ENCODE results near the gene CCDC149. TPM values are rescaled to one million over a fixed set of nuclear protein-coding genes. Genes with fewer than 3 reads are reported as not detected.

The CCDC149 gene
- total RNA-seq, 4 donors from 2014 or later = 11.5 to 22.4 (median 14.4) TPM

- ATAC-seq (ENCODE audit: low FRiP score) = no peak
- TF ChIP-seq CTCF (IDR thresholded peaks at IDR 0.05) = no peak
Measured at GRCh38 chr4:24840826-24841543, 71.9 kb downstream of the CCDC149 start.

GRCh38 chr4:24840362-24840761, 72.5 kb downstream of the CCDC149 start:
- no peak for TF ChIP-seq CTCF (IDR thresholded peaks at IDR 0.05)
- ATAC-seq (ENCODE audit: low FRiP score) = no peak

More at GRCh38 chr4:24840826-24841543, 71.9 kb downstream of the CCDC149 start:
- no peak for DNase-seq (ENCODE audit: low spot score)

GRCh38 chr4:24837781-24838180, 75.1 kb downstream of the CCDC149 start:
- ATAC-seq (ENCODE audit: low FRiP score) (no peak), DNase-seq (ENCODE audit: low spot score) (no peak)
- no peak for TF ChIP-seq CTCF (IDR thresholded peaks at IDR 0.05)

More at GRCh38 chr4:24840362-24840761, 72.5 kb downstream of the CCDC149 start:
- DNase-seq (ENCODE audit: low spot score) = no peak

GRCh38 chr4:24837336-24837735, 75.5 kb downstream of the CCDC149 start:
- TF ChIP-seq CTCF (IDR thresholded peaks at IDR 0.05) = no peak
- no peak for ATAC-seq (ENCODE audit: low FRiP score)
- DNase-seq (ENCODE audit: low spot score) = no peak

GRCh38 chr4:24836661-24837242, 76.1 kb downstream of the CCDC149 start:
- DNase-seq (ENCODE audit: low spot score) (no peak), ATAC-seq (ENCODE audit: low FRiP score) (no peak)
- TF ChIP-seq CTCF (IDR thresholded peaks at IDR 0.05) = no peak

DNA sequence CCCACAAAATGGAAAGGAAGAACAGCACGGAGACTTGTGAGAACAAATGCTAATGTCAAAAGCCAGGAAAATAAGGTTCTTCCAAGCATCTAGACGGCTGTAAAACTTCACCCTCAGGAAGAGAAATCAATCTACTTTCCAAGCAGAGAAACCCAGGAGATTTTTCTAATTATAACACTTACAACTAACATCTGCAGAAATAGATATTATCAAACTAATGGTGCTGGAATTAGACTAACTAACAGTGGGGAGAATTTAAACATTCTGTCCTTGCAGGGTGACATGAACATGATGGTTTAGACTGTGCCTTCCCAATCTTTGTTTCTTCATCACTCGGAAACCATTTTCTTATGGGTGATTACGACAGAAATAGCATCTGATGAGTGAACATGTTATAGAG, 77.1 kb downstream of the CCDC149 start:
- DNase-seq (ENCODE audit: low spot score) (no peak), ATAC-seq (ENCODE audit: low FRiP score) (no peak)
- TF ChIP-seq CTCF (IDR thresholded peaks at IDR 0.05) = no peak

DNA sequence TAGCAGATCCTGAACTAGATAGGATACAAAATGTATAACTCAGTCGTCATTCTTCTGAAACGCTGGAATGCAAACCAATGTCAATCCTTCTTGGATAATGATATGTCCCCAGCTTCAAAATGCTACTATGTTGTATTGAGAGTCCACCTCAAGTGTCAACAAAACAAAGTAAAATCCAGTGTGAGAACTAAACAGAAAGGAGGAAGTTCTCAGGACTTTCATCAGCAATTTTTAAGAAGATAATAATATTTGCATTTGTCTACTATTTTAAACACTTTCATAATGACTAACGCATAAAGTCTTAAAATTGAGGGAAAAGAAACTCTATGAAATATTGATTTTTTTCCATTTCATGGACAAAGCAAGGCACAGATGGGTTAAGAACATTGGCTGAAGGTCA, 81.2 kb downstream of the CCDC149 start:
- ATAC-seq (ENCODE audit: low FRiP score) (no peak), DNase-seq (ENCODE audit: low spot score) (no peak)
- no peak for TF ChIP-seq CTCF (IDR thresholded peaks at IDR 0.05)
